Measurements from ENCODE around the gene MARCHF9. TPM values are rescaled to one million over a fixed set of nuclear protein-coding genes. Genes with fewer than 3 reads are reported as not detected.

Gene MARCHF9
- total RNA-seq, 4 donors from 2014 or later = 10.2 to 26.6 (median 13.1) TPM

- Histone ChIP-seq H3K4me3 (no peak overlapping the region), H3K4me1 (peaks cover 34% of the 10 kb centered on the region), H3K36me3 (peaks cover 16% of the 10 kb centered on the region), H3K9me3 (no peaks in the 10 kb centered on the region), H3K27me3 (no peaks in the 10 kb centered on the region), H3K27ac (no peak overlapping the region)
- WGBS = 92% methylated on average over 4 of the region's 4 CpGs
- TF ChIP-seq EP300 (IDR thresholded peaks at IDR 0.05) (no peak), POLR2AphosphoS5 (IDR thresholded peaks at IDR 0.05) (no peak), CTCF (IDR thresholded peaks at IDR 0.05) (no peak), POLR2A (IDR thresholded peaks at IDR 0.05) (no peak)
- DNase-seq (ENCODE audit: low spot score in 2 of 2) = no peak
Observed at GRCh38 chr12:57757771-57758170, 2.9 kb downstream of the MARCHF9 start.

- peaks cover 8% of the 10 kb centered on the region for H3K27me3 ChIP-seq
- 90% methylated on average over 9 of the region's 25 CpGs for WGBS
- no peak overlapping the region for H3K4me3 ChIP-seq
- H3K4me1 ChIP-seq = peaks cover 27% of the 10 kb centered on the region
- DNase-seq (ENCODE audit: low spot score in 2 of 2) = no peak
- no peak overlapping the region for H3K27ac ChIP-seq
- TF ChIP-seq POLR2A (IDR thresholded peaks at IDR 0.05) (no peak), EP300 (IDR thresholded peaks at IDR 0.05) (no peak)
- H3K36me3 ChIP-seq = peaks cover 16% of the 10 kb centered on the region
- no peaks in the 10 kb centered on the region for H3K9me3 ChIP-seq
Observed at GRCh38 chr12:57758552-57759359, 3.9 kb downstream of the MARCHF9 start.

GRCh38 chr12:57759360-57759980 lies 4.6 kb downstream of the MARCHF9 start:
- 28% methylated on average over 3 of the region's 3 CpGs for WGBS
- peak in 1 of 2 donors; percentile 36 for TF ChIP-seq CTCF (IDR thresholded peaks at IDR 0.05)
- TF ChIP-seq EP300 (IDR thresholded peaks at IDR 0.05) = no peak
- H3K9me3 ChIP-seq = no peaks in the 10 kb centered on the region
- DNase-seq (ENCODE audit: low spot score in 2 of 2) = no peak
- H3K27ac ChIP-seq = no peak overlapping the region
- peaks cover 16% of the 10 kb centered on the region for H3K36me3 ChIP-seq
- H3K27me3 ChIP-seq = peaks cover 15% of the 10 kb centered on the region
- H3K4me1 ChIP-seq = peaks cover 20% of the 10 kb centered on the region
- H3K4me3 ChIP-seq = no peak overlapping the region

- TF ChIP-seq POLR2A (IDR thresholded peaks at IDR 0.05) (no peak), EP300 (IDR thresholded peaks at IDR 0.05) (no peak), CTCF (IDR thresholded peaks at IDR 0.05) (no peak), POLR2AphosphoS5 (IDR thresholded peaks at IDR 0.05) (no peak)
- WGBS = 89% methylated on average over 3 of the region's 3 CpGs
- H3K4me3 ChIP-seq = no peak overlapping the region
- H3K4me1 ChIP-seq = peaks cover 22% of the 10 kb centered on the region
- H3K9me3 ChIP-seq = no peaks in the 10 kb centered on the region
- no peak for DNase-seq (ENCODE audit: low spot score in 2 of 2)
- H3K36me3 ChIP-seq = peaks cover 16% of the 10 kb centered on the region
- peaks cover 25% of the 10 kb centered on the region for H3K27me3 ChIP-seq
- no peak overlapping the region for H3K27ac ChIP-seq
Observed at GRCh38 chr12:57760347-57760982, 5.6 kb downstream of the MARCHF9 start.

- Histone ChIP-seq H3K27me3 (peaks cover 34% of the 10 kb centered on the region), H3K9me3 (no peaks in the 10 kb centered on the region), H3K27ac (no peak overlapping the region), H3K4me3 (no peak overlapping the region), H3K4me1 (peaks cover 24% of the 10 kb centered on the region), H3K36me3 (peaks cover 16% of the 10 kb centered on the region)
- WGBS = 95% methylated on average over 4 of the region's 4 CpGs
- TF ChIP-seq POLR2AphosphoS5 (IDR thresholded peaks at IDR 0.05) (no peak), CTCF (IDR thresholded peaks at IDR 0.05) (no peak), EP300 (IDR thresholded peaks at IDR 0.05) (no peak), POLR2A (IDR thresholded peaks at IDR 0.05) (no peak)
- no peak for DNase-seq (ENCODE audit: low spot score in 2 of 2)
Observed at GRCh38 chr12:57761391-57761998, 6.6 kb downstream of the MARCHF9 start.
